ENCODE measurements around the gene N4BP2L2. TPM values are rescaled to one million over a fixed set of nuclear protein-coding genes. Genes with fewer than 3 reads are reported as not detected.
A peak's percentile ranks its signal among the peaks of the same experiment; 100 is the strongest.

The N4BP2L2 gene
- total and polyA plus RNA-seq, 8 donors: 25.5 to 232 (median 123) TPM

DNA sequence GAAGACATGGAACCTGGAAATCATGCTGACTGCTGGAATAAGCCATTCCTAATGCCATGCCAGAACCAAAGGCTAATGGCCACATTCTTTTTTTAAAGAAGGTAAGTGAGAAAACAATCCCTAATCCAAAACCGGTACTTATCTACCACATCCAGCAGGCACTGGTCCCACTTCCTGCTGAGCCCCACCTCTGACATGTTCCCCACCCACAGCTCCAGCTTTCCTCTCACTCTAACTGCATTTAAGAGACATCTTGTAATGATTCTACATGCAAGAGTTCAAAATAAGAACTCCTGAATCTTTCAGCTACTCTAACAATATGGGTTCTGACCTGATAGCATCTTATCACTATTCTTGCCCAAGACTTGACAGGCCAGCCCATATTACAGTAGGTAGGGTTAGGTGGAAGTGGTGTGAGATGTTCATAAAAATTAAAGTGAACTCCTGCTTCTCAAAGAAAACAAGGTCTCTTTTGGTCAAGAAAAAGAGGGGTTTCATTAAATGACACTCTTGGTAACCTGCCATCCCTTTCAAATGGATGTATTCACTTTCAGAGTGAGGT, 41.9 kb downstream of the N4BP2L2 start:
- TF ChIP-seq POLR2AphosphoS5 (IDR thresholded peaks at IDR 0.05) (no peak), EP300 (IDR thresholded peaks at IDR 0.05) (no peak), POLR2A (IDR thresholded peaks at IDR 0.05) (no peak)
- TF ChIP-seq, protein P1, sequence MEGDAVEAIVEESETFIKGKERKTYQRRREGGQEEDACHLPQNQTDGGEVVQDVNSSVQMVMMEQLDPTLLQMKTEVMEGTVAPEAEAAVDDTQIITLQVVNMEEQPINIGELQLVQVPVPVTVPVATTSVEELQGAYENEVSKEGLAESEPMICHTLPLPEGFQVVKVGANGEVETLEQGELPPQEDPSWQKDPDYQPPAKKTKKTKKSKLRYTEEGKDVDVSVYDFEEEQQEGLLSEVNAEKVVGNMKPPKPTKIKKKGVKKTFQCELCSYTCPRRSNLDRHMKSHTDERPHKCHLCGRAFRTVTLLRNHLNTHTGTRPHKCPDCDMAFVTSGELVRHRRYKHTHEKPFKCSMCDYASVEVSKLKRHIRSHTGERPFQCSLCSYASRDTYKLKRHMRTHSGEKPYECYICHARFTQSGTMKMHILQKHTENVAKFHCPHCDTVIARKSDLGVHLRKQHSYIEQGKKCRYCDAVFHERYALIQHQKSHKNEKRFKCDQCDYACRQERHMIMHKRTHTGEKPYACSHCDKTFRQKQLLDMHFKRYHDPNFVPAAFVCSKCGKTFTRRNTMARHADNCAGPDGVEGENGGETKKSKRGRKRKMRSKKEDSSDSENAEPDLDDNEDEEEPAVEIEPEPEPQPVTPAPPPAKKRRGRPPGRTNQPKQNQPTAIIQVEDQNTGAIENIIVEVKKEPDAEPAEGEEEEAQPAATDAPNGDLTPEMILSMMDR (IDR thresholded peaks at IDR 0.05): no peak
- Histone ChIP-seq H3K27ac (no peak overlapping the region), H3K9me3 (no peaks in the 10 kb centered on the region), H3K4me1 (peaks cover 0 to 8% (median 2%) of the 10 kb centered on the region in 4 donors), H3K27me3 (no peaks in the 10 kb centered on the region), H3K4me3 (no peak overlapping the region), H3K36me3 (no peaks in the 10 kb centered on the region)
- WGBS, 5 donors: 7 to 31% (median 12%) methylated on average over 1 of the region's 1 CpG
- DNase-seq: peak in 1 of 2 donors; percentile 16
- intact Hi-C loops (cut with DNase I; ENCODE audit: low total_unique reads): no loop called here

DNA sequence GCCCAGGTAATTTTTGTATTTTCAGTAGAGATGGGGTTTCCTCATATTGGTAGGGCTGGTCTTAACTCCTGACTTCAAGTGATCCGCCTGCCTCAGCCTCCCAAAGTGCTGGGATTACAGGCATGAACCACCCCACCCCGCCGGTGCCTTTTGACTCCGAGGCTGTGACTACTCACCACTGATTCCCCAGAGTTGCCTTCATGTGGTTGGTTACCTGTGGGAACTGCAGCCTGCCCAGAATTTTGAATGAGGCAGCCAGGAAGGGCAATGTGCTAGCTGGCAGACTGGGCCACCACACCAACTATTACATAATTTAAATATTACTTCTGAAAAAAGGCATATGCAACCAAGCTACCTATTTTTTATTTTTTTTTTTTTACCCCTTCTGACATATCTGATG, 42.8 kb downstream of the N4BP2L2 start:
- WGBS, 5 donors: 93 to 100% (median 96%) methylated on average over 3 to 4 of the region's 4 CpGs
- H3K36me3 ChIP-seq: no peaks in the 10 kb centered on the region
- H3K4me1 ChIP-seq: peaks cover 0 to 8% (median 2%) of the 10 kb centered on the region in 4 donors
- intact Hi-C loops (cut with DNase I; ENCODE audit: low total_unique reads): no loop called here
- no peak overlapping the region for H3K27ac ChIP-seq
- no peak overlapping the region for H3K4me3 ChIP-seq
- no peak for TF ChIP-seq POLR2A (IDR thresholded peaks at IDR 0.05)
- no peak for TF ChIP-seq EP300 (IDR thresholded peaks at IDR 0.05)
- TF ChIP-seq, protein P1 (IDR thresholded peaks at IDR 0.05): no peak
- TF ChIP-seq POLR2AphosphoS5 (IDR thresholded peaks at IDR 0.05): no peak
- H3K27me3 ChIP-seq: no peaks in the 10 kb centered on the region
- DNase-seq: no peak
- H3K9me3 ChIP-seq: no peaks in the 10 kb centered on the region

- WGBS, 5 donors: 83 to 89% (median 89%) methylated on average over 5 of the region's 5 CpGs
- no peaks in the 10 kb centered on the region for H3K36me3 ChIP-seq
- DNase-seq: no peak
Measured at GRCh38 chr13:32495429-32495828, 43.2 kb downstream of the N4BP2L2 start.

DNA sequence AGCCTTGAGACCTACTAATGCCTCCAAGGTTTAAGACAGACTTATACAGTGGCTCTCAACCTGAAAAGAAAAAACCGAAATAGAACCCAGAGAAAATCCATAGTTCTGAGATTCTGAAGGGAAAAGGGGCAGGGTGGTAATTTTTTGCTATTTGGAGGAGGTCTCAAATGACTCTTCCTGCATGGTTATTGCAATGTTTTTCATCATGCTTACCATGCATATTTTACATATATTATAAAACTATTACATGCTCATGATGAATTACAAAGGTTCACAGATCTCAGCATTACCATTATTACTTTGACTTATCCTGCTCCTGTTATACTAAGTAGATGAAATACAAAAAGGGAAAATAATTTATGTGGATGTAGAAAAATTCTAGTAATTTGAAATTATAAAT, 47.6 kb downstream of the N4BP2L2 start:
- Histone ChIP-seq H3K4me1 (no peaks in the 10 kb centered on the region), H3K9me3 (no peaks in the 10 kb centered on the region), H3K4me3 (no peak overlapping the region), H3K27ac (no peak overlapping the region), H3K27me3 (no peaks in the 10 kb centered on the region), H3K36me3 (no peaks in the 10 kb centered on the region)
- TF ChIP-seq, protein P1 (IDR thresholded peaks at IDR 0.05): no peak
- TF ChIP-seq POLR2AphosphoS5 (IDR thresholded peaks at IDR 0.05) (no peak), EP300 (IDR thresholded peaks at IDR 0.05) (no peak), POLR2A (IDR thresholded peaks at IDR 0.05) (no peak)
- 79 to 100% (median 97%) methylated on average over 1 of the region's 1 CpG for WGBS, 5 donors
- intact Hi-C loops (cut with DNase I; ENCODE audit: low total_unique reads): no loop called here
- DNase-seq: no peak

More at GRCh38 chr13:32495429-32495828, 43.2 kb downstream of the N4BP2L2 start:
- Histone ChIP-seq H3K4me3 (no peak overlapping the region), H3K27ac (no peak overlapping the region), H3K27me3 (no peaks in the 10 kb centered on the region), H3K9me3 (no peaks in the 10 kb centered on the region), H3K4me1 (peaks cover 0 to 8% (median 2%) of the 10 kb centered on the region in 4 donors)
- TF ChIP-seq POLR2AphosphoS5 (IDR thresholded peaks at IDR 0.05) (no peak), EP300 (IDR thresholded peaks at IDR 0.05) (no peak), POLR2A (IDR thresholded peaks at IDR 0.05) (no peak)
- TF ChIP-seq, protein P1 (IDR thresholded peaks at IDR 0.05): no peak
- intact Hi-C loops (cut with DNase I; ENCODE audit: low total_unique reads): no loop called here

Measured in stomach (tissue), 9 donors.